HUES64 (cell line): Measurements from ENCODE around the gene BICC1.
A peak's percentile ranks its signal among the peaks of the same experiment; 100 is the strongest.

ENCODE experiments used
- H3K27ac ChIP-seq: 2 replicates; pipeline ENCODE4 v1.7.0; 2013; ENCODE audit warnings: low read depth, low read length, inconsistent platforms
- H3K27me3 ChIP-seq: 2 replicates; pipeline ENCODE4 v1.6.1; 2013; ENCODE audit warnings: mild to moderate bottlenecking, low read length; ENCODE audit not compliant: insufficient read depth
- H3K36me3 ChIP-seq: 2 replicates; pipeline ENCODE4 v1.6.1; 2013; ENCODE audit warnings: mild to moderate bottlenecking, low read length; ENCODE audit not compliant: insufficient read depth
- H3K4me1 ChIP-seq: 2 replicates; pipeline ENCODE4 v1.6.1; 2013; ENCODE audit warnings: mild to moderate bottlenecking, low read length, moderate library complexity; ENCODE audit not compliant: insufficient read depth
- H3K4me3 ChIP-seq: 2 replicates; pipeline ENCODE4 v1.5.1; 2013; ENCODE audit warnings: mild to moderate bottlenecking, low read length, moderate library complexity
- H3K9ac ChIP-seq: 2 replicates; pipeline ENCODE4 v1.6.1; 2013; ENCODE audit warnings: mild to moderate bottlenecking, low read depth, low read length
- H3K9me3 ChIP-seq: 2 replicates; pipeline ENCODE4 v1.6.1; 2013; ENCODE audit warnings: low read depth, low read length; ENCODE audit not compliant: insufficient read depth
- WGBS: fragments of 150-250, 120-280 bp; methylation state at CpG from one replicate; pipeline ENCODE4 v1.1.7; 2013; ENCODE audit warnings: missing lambda C conversion rate; 5-methylcytosine and 5-hydroxymethylcytosine counted together

BICC1 gene

GRCh38 chr10:58734116-58734515 lies 221.4 kb downstream of the BICC1 start:
- Histone ChIP-seq H3K36me3 (no peaks in the 10 kb centered on the region), H3K4me1 (no peaks in the 10 kb centered on the region), H3K9me3 (peaks cover 13% of the 10 kb centered on the region), H3K4me3 (no peak overlapping the region), H3K9ac (no peak overlapping the region), H3K27me3 (no peaks in the 10 kb centered on the region), H3K27ac (no peak overlapping the region)
- 95% methylated on average over 5 of the region's 5 CpGs for WGBS

- H3K9me3 ChIP-seq = peaks cover 13% of the 10 kb centered on the region
- H3K36me3 ChIP-seq = no peaks in the 10 kb centered on the region
- no peaks in the 10 kb centered on the region for H3K27me3 ChIP-seq
- no peak overlapping the region for H3K4me3 ChIP-seq
- H3K9ac ChIP-seq = no peak overlapping the region
- no peaks in the 10 kb centered on the region for H3K4me1 ChIP-seq
- H3K27ac ChIP-seq = no peak overlapping the region
Measured at GRCh38 chr10:58734664-58735063, 222.0 kb downstream of the BICC1 start.

GRCh38 chr10:58735087-58735486 lies 222.4 kb downstream of the BICC1 start:
- WGBS = 78% methylated on average over 6 of the region's 7 CpGs
- no peak overlapping the region for H3K4me3 ChIP-seq

GRCh38 chr10:58740620-58741369 lies 228.1 kb downstream of the BICC1 start:
- no peaks in the 10 kb centered on the region for H3K9me3 ChIP-seq
- H3K4me1 ChIP-seq = peaks cover 4% of the 10 kb centered on the region; the same call in 1 of the 2 replicates
- WGBS = 94% methylated on average over 11 of the region's 11 CpGs
- H3K4me3 ChIP-seq = no peak overlapping the region
- H3K36me3 ChIP-seq = no peaks in the 10 kb centered on the region
- no peak overlapping the region for H3K27ac ChIP-seq
- H3K27me3 ChIP-seq = no peaks in the 10 kb centered on the region
- no peak overlapping the region for H3K9ac ChIP-seq

More at GRCh38 chr10:58735087-58735486, 222.4 kb downstream of the BICC1 start:
- Histone ChIP-seq H3K9me3 (peaks cover 13% of the 10 kb centered on the region), H3K36me3 (no peaks in the 10 kb centered on the region), H3K27ac (no peak overlapping the region), H3K9ac (no peak overlapping the region), H3K4me1 (no peaks in the 10 kb centered on the region), H3K27me3 (no peaks in the 10 kb centered on the region)

GRCh38 chr10:58741673-58742072 lies 229.0 kb downstream of the BICC1 start:
- no peak overlapping the region for H3K4me3 ChIP-seq
- WGBS = 94% methylated on average over 4 of the region's 4 CpGs
- no peaks in the 10 kb centered on the region for H3K9me3 ChIP-seq
- no peak overlapping the region for H3K27ac ChIP-seq
- H3K27me3 ChIP-seq = no peaks in the 10 kb centered on the region
- no peak overlapping the region for H3K9ac ChIP-seq
- H3K36me3 ChIP-seq = no peaks in the 10 kb centered on the region
- peaks cover 9% of the 10 kb centered on the region for H3K4me1 ChIP-seq

- Histone ChIP-seq H3K9me3 (no peaks in the 10 kb centered on the region), H3K36me3 (no peaks in the 10 kb centered on the region), H3K4me3 (no peak overlapping the region), H3K9ac (no peak overlapping the region), H3K27ac (no peak overlapping the region), H3K4me1 (peaks cover 14% of the 10 kb centered on the region), H3K27me3 (no peaks in the 10 kb centered on the region)
- WGBS = 100% methylated on average over 1 of the region's 1 CpG
Measured at GRCh38 chr10:58742141-58742540, 229.5 kb downstream of the BICC1 start.

- Histone ChIP-seq H3K4me1 (peaks cover 14% of the 10 kb centered on the region), H3K27ac (no peak overlapping the region; the same call in 1 of the 2 replicates), H3K9ac (no peak overlapping the region), H3K27me3 (no peaks in the 10 kb centered on the region), H3K9me3 (no peaks in the 10 kb centered on the region), H3K36me3 (no peaks in the 10 kb centered on the region), H3K4me3 (no peak overlapping the region)
- 91% methylated on average over 3 of the region's 3 CpGs for WGBS
Measured at GRCh38 chr10:58743466-58744115, 230.9 kb downstream of the BICC1 start.

- WGBS = 97% methylated on average over 2 of the region's 2 CpGs
- H3K9ac ChIP-seq = no peak overlapping the region
Measured at GRCh38 chr10:58746474-58747185, 234.0 kb downstream of the BICC1 start.

GRCh38 chr10:58747687-58748086 lies 235.0 kb downstream of the BICC1 start:
- Histone ChIP-seq H3K4me1 (peaks cover 14% of the 10 kb centered on the region), H3K27me3 (no peaks in the 10 kb centered on the region), H3K9ac (no peak overlapping the region), H3K4me3 (no peak overlapping the region), H3K36me3 (no peaks in the 10 kb centered on the region), H3K9me3 (no peaks in the 10 kb centered on the region), H3K27ac (no peak overlapping the region)
- WGBS = 98% methylated on average over 2 of the region's 2 CpGs

More at GRCh38 chr10:58746474-58747185, 234.0 kb downstream of the BICC1 start:
- H3K36me3 ChIP-seq = no peaks in the 10 kb centered on the region
- H3K27ac ChIP-seq = peak overlapping the region; percentile 53; the same call in 1 of the 2 replicates
- no peaks in the 10 kb centered on the region for H3K27me3 ChIP-seq
- H3K4me3 ChIP-seq = no peak overlapping the region
- H3K4me1 ChIP-seq = peaks cover 14% of the 10 kb centered on the region
- H3K9me3 ChIP-seq = no peaks in the 10 kb centered on the region

- Histone ChIP-seq H3K9me3 (no peaks in the 10 kb centered on the region), H3K27ac (no peak overlapping the region), H3K9ac (no peak overlapping the region), H3K36me3 (no peaks in the 10 kb centered on the region), H3K4me1 (peaks cover 7% of the 10 kb centered on the region; the same call in 1 of the 2 replicates), H3K4me3 (no peak overlapping the region), H3K27me3 (no peaks in the 10 kb centered on the region)
- 90% methylated on average over 3 of the region's 3 CpGs for WGBS
Measured at GRCh38 chr10:58752665-58753064, 240.0 kb downstream of the BICC1 start.

GRCh38 chr10:58753425-58753824 lies 240.8 kb downstream of the BICC1 start:
- no peaks in the 10 kb centered on the region for H3K9me3 ChIP-seq
- no peak overlapping the region for H3K9ac ChIP-seq
- 87% methylated on average over 2 of the region's 2 CpGs for WGBS
- H3K27ac ChIP-seq = no peak overlapping the region
- no peaks in the 10 kb centered on the region for H3K27me3 ChIP-seq
- H3K4me3 ChIP-seq = no peak overlapping the region
- peaks cover 7% of the 10 kb centered on the region; the same call in 1 of the 2 replicates for H3K4me1 ChIP-seq
- H3K36me3 ChIP-seq = no peaks in the 10 kb centered on the region
